ENCODE results near the gene CRAT.

CRAT gene

DNA sequence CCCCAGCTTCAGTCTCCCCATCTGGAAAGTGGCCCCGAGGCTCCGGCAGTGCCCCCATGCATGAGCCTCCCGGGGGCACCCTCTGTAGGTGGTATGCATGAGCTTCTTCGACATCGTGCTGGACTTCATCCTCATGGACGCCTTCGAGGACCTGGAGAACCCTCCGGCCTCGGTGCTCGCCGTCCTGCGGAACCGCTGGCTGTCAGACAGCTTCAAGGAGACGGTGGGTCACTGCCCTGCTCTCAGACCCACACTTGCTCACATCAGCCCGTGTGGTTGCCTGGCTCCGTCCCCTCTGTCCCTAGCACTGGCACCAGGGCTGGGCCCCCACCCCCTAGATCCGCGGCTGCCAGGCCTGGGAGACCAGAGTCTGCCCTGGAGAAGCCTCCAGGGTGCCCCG lies 42.5 kb downstream of the CRAT start:
- H3K36me3 ChIP-seq (replicated peaks), result peaks cover 22% of the 10 kb centered on the region
- H3K9me3 ChIP-seq, result no peaks in the 10 kb centered on the region
- no peaks in the 10 kb centered on the region for H3K4me1 ChIP-seq
- in situ Hi-C loops (cut with MboI; ENCODE audit: low sequenced_read_pairs), result no loop called here
- no peak for DNase-seq (ENCODE audit: low spot score in 2 of 2)
- no peaks in the 10 kb centered on the region for H3K27me3 ChIP-seq (ENCODE audit: low read depth)
- H3K4me3 ChIP-seq, result no peak overlapping the region

DNA sequence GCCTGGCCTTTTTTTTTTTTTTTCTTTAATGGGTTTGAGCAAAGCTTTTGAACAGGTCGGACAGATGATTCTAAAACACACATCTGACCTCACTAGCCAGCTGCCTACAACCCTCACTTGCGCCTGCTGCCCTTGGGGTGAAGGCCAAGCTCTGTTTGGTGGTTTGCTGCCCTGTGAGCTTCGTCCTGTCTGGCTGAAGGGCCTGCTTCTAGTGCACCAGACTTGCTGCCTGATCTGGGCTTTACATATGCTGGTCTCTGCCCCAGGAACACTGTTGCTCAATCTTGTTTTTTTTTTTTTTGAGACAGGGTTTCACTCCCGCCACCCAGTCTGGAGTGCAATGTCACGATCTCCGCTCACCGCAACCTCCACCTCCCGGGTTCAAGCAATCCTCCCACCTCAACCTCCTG lies 46.1 kb downstream of the CRAT start:
- no peaks in the 10 kb centered on the region for H3K9me3 ChIP-seq
- no peak overlapping the region for H3K4me3 ChIP-seq
- H3K36me3 ChIP-seq (replicated peaks), result peaks cover 22% of the 10 kb centered on the region
- DNase-seq (ENCODE audit: low spot score in 2 of 2), result no peak
- H3K4me1 ChIP-seq, result no peaks in the 10 kb centered on the region
- in situ Hi-C loops (cut with MboI; ENCODE audit: low sequenced_read_pairs), result no loop called here
- H3K27me3 ChIP-seq (ENCODE audit: low read depth), result no peaks in the 10 kb centered on the region

DNA sequence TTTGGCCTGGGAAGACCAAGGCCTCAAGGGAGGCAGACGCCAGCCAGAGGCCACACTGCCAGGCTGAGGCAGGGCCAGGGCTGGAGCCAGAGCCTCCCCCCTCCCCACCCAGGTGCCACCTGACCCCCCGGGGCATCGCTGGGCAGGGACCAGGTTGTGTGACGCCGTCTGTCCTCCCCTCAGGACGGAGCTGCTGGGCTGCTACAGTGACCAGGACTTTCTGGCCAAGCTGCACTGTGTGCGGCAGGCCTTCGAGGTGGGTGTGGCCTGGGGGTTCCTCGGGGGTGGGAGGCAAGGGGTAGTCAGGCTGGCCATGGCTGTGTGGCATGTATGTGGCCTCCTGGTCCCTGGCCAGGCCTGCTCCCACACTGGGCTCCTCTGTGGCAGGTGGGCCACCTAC lies 47.5 kb downstream of the CRAT start:
- no peak for DNase-seq (ENCODE audit: low spot score in 2 of 2)
- no peaks in the 10 kb centered on the region for H3K9me3 ChIP-seq
- in situ Hi-C loops (cut with MboI; ENCODE audit: low sequenced_read_pairs), result no loop called here
- H3K27me3 ChIP-seq (ENCODE audit: low read depth), result no peaks in the 10 kb centered on the region
- no peaks in the 10 kb centered on the region for H3K4me1 ChIP-seq
- peaks cover 18% of the 10 kb centered on the region for H3K36me3 ChIP-seq (replicated peaks)
- no peak overlapping the region for H3K4me3 ChIP-seq

DNA sequence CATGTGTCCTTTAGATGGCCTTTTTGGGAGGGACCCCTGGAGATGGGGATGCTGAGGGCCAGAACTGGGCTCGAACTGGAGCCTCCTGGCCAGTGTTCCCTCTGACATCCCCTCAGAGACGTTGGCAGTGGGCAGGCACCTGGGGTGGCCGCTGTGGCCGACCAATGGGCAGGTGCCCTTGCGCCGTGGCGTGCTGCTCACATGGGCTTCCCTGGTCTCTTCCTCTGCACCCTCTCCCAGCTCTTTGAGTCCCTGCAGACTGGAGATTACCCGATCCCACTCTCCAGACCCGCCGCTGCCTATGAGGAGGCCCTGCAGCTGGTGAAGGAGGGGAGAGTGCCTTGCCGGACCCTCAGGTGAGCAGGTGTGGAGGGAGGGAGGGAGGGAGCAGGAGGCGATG lies 49.6 kb downstream of the CRAT start:
- no peaks in the 10 kb centered on the region for H3K27me3 ChIP-seq (ENCODE audit: low read depth)
- H3K36me3 ChIP-seq (replicated peaks), result peaks cover 13% of the 10 kb centered on the region; the same call in 1 of the 2 replicates
- H3K9me3 ChIP-seq, result no peaks in the 10 kb centered on the region
- no peak for DNase-seq (ENCODE audit: low spot score in 2 of 2)
- no peaks in the 10 kb centered on the region for H3K4me1 ChIP-seq
- H3K4me3 ChIP-seq, result no peak overlapping the region
- in situ Hi-C loops (cut with MboI; ENCODE audit: low sequenced_read_pairs), result no loop called here

DNA sequence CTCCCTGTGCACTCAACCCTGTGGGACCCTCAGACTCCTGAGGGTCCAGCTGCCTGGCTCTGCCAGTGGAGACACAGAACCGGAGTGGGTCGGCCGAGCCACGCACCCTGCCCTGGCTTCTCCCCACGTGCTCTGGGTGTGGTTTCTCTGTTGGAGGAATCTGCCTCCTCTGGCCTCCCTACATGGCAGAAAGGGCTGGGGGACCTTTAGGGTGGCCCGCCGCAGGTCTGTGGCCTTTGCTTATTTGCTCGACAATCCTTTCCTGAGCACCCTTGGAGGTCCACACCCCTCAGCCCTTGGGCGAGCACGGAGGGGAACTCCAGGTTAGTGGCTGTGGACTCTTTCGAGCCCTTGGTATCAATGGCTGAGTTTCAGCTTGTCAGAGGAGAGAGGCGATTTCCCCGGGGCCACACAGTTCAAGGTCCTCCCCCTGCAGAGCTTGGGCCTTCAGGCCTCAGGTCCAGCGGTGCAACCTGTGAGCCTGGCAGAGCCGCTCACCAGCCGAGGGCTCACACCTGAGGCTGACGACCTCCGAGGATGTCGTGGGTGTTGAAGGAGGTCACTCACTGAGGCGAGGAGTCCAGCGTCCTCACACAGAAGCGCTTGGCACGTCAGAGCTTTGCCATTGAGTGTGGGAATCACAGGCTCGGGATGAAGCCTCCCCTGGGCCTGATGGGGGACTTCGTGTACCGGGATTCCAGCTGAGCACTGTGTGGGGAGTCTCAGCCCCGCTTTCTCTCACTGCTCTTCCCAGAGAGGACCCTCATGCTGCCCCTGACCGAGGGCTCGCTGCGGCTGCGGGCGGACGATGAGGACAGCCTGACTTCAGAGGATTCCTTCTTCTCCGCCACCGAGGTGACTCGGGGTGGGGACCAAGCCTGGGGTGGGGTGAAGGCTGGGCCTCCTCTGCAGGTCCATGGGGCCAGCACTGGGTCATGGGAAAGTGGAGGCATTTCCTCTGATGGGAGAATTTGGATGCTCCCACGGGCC lies 50.5 kb downstream of the CRAT start:
- H3K27me3 ChIP-seq (ENCODE audit: low read depth), result no peaks in the 10 kb centered on the region
- in situ Hi-C loops (cut with MboI; ENCODE audit: low sequenced_read_pairs), result no loop called here
- no peaks in the 10 kb centered on the region for H3K4me1 ChIP-seq
- peaks cover 6% of the 10 kb centered on the region; the same call in 1 of the 2 replicates for H3K36me3 ChIP-seq (replicated peaks)
- H3K4me3 ChIP-seq, result no peak overlapping the region
- H3K9me3 ChIP-seq, result no peaks in the 10 kb centered on the region
- no peak for DNase-seq (ENCODE audit: low spot score in 2 of 2)

DNA sequence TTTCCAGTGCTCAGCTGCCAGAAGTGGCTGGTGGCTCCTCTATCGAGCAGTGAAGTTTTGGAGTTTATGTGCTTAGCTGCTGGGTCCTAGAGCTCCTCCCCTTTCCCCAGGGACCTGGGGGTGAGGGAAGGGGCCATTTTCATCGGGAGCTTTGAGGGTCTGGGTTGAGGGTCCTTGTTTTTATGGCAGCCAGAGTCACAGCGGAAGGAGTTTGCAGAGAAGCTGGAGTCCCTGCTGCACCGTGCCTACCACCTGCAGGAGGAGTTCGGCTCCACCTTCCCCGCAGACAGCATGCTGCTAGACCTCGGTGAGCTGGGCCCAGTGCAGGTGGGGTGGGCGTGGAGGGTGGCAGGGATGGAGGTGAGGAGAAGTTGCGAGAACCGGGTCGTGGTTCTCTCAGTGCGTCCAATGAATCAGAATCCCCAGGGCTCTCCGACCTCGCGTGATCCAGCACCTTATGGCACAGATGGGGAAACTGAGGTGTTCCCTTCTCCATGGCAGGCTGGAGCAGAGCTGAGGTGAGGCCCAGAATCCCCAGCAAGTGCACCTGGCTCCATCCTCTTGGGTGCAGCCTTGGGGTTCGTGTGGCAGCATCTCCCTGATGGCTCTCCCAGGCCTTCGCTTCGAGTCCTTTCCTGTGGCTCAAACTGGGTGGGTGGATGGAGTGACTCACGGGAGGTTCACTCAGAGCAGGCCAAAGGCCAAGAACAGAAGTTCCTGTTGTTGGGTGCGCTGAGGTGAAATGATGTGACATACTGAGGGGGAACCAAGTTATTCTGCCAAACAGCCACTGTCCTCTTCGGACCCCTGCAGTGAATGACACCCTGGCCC lies 51.4 kb downstream of the CRAT start:
- no peaks in the 10 kb centered on the region for H3K27me3 ChIP-seq (ENCODE audit: low read depth)
- in situ Hi-C loops (cut with MboI; ENCODE audit: low sequenced_read_pairs), result no loop called here
- no peak overlapping the region for H3K4me3 ChIP-seq
- no peak for DNase-seq (ENCODE audit: low spot score in 2 of 2)
- H3K9me3 ChIP-seq, result no peaks in the 10 kb centered on the region
- H3K4me1 ChIP-seq, result no peaks in the 10 kb centered on the region
- peaks cover 10% of the 10 kb centered on the region; the same call in 1 of the 2 replicates for H3K36me3 ChIP-seq (replicated peaks)

DNA sequence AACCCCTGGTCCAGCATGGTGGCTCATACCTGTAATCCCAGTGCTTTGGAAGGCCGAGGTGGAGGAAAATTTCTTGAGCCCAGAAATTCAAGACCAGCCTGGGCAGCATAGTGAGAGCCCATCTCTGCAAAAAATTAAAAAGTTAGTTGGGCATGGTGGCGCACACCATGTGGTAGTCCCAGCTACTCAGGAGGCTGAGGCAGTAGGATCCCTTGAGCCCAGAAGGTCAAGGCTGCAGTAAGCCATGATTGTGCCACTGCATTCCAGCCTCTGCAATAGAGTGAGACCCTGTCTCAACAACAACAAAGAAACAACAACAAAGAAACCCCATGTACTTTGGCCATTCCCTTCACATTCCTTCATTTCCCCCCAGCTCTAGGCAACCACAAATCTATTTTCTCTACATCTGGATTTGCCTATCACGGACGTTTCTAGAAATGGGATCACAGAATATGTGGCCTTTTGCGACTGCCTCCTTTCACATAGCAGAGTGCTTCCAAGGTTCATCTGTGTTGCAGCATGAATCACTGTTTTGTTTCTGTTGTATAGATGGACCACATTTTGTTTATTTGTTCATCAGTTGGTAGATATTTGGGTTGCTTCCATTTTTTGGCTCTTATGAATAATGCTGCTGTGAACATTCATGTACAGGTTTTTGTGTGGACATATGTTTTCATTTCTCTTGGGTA lies 56.3 kb downstream of the CRAT start:
- in situ Hi-C loops (cut with MboI; ENCODE audit: low sequenced_read_pairs), result no loop called here
- no peaks in the 10 kb centered on the region for H3K27me3 ChIP-seq (ENCODE audit: low read depth)
- DNase-seq (ENCODE audit: low spot score in 2 of 2), result no peak
- no peaks in the 10 kb centered on the region for H3K9me3 ChIP-seq
- peaks cover 12% of the 10 kb centered on the region for H3K36me3 ChIP-seq (replicated peaks)
- no peaks in the 10 kb centered on the region for H3K4me1 ChIP-seq
- H3K4me3 ChIP-seq, result no peak overlapping the region

DNA sequence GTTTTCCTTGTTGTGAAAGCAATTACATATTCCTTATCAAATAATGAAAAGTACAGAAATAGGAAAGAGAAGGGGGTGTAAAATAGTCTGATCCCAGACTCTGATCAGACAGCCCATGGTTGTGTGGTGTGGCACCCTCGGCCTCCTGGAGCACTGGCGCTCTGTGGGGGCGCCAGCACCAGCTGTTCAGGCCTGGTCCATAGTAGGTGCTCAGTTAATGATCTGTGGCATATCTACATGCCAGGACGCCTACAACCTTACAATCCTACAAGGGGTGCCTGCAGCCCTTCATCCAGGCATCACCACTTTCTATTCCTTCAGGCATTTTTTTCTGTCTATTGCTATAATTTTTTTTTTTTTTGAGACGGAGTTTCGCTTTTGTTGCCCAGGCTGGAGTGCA lies 57.6 kb downstream of the CRAT start:
- Histone ChIP-seq H3K36me3 (replicated peaks) (peaks cover 20% of the 10 kb centered on the region), H3K27me3 (ENCODE audit: low read depth) (no peaks in the 10 kb centered on the region), H3K4me3 (no peak overlapping the region), H3K4me1 (no peaks in the 10 kb centered on the region), H3K9me3 (no peaks in the 10 kb centered on the region)
- DNase-seq (ENCODE audit: low spot score in 2 of 2), result no peak
- in situ Hi-C loops (cut with MboI; ENCODE audit: low sequenced_read_pairs), result no loop called here

DNA sequence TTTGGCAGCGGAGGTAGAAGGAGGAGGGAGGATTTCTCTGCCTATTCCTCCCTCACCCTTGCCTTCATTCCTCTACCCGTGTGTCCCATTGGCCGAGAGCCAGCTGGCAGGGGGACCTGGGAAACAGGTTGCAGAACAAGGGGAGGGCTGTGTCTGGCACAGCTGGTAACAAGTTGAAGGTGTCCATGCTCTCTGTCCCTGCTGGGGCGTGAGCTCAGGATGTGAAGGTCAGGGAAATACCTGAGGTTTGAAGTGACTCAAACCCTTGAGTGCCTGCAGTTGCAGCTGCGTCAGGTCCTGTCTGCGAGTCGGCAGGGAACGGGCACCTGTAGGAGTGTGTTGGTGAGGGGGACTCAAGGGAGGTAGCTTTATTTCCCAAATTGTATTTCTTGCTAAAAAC lies 58.0 kb downstream of the CRAT start:
- in situ Hi-C loops (cut with MboI; ENCODE audit: low sequenced_read_pairs), result no loop called here
- Histone ChIP-seq H3K27me3 (ENCODE audit: low read depth) (no peaks in the 10 kb centered on the region), H3K4me1 (no peaks in the 10 kb centered on the region), H3K9me3 (no peaks in the 10 kb centered on the region), H3K4me3 (no peak overlapping the region), H3K36me3 (replicated peaks) (peaks cover 24% of the 10 kb centered on the region)
- no peak for DNase-seq (ENCODE audit: low spot score in 2 of 2)

Data from HAP-1 (cell line).